HepG2 (cell line): ENCODE measurements around the gene POU6F1. TPM values are rescaled to one million over a fixed set of nuclear protein-coding genes. Genes with fewer than 3 reads are reported as not detected.

Source experiments
- ATRX ChIP-seq: sonication (generic); formaldehyde crosslinking; IDR thresholded peaks from 2 replicates; pipeline ENCODE4 v1.4.0; 2020; ENCODE audit warnings: missing genetic modification reagents, borderline replicate concordance
- CEBPB ChIP-seq: IDR thresholded peaks from 2 replicates; pipeline ENCODE4 v1.6.1; 2011; ENCODE audit warnings: low read depth, low read length, improper control_type of control experiment, borderline replicate concordance
- CENPX ChIP-seq: sonication (generic); formaldehyde crosslinking; IDR thresholded peaks from 2 replicates; pipeline ENCODE4 v1.9.0; 2021; ENCODE audit warnings: mild to moderate bottlenecking, missing genetic modification reagents, moderate library complexity
- ELF4 ChIP-seq: sonication (generic); formaldehyde crosslinking; IDR thresholded peaks from 2 replicates; pipeline ENCODE4 v1.5.0; 2020; ENCODE audit warnings: missing genetic modification reagents, mild to moderate bottlenecking, moderate library complexity, borderline replicate concordance
- FUBP1 ChIP-seq: sonication (generic); formaldehyde crosslinking; IDR thresholded peaks from 2 replicates; pipeline ENCODE4 v1.5.1; 2020; ENCODE audit warnings: missing genetic modification reagents, mild to moderate bottlenecking, borderline replicate concordance
- LCORL ChIP-seq, 2 experiments: fragments of 450-650 bp in 1 of 2; sonication (generic) in 1 of 2; formaldehyde crosslinking in 1 of 2; IDR thresholded peaks; 2 replicates each; pipeline versions ENCODE4 v1.5.0 to v1.6.1; 2017 to 2020; ENCODE audit warnings: antibody characterized with exemption in 1 of 2, missing genetic modification reagents in 1 of 2
- MAX ChIP-seq: IDR thresholded peaks from 2 replicates; pipeline ENCODE4 v1.6.1; 2012; ENCODE audit warnings: inconsistent platforms
- MED1 ChIP-seq: sonication (generic); formaldehyde crosslinking; IDR thresholded peaks from 2 replicates; pipeline ENCODE4 v1.4.0; 2020; ENCODE audit warnings: missing genetic modification reagents
- PAWR ChIP-seq: sonication (generic); formaldehyde crosslinking; IDR thresholded peaks from 2 replicates; pipeline ENCODE4 v1.4.0; 2020; ENCODE audit warnings: missing genetic modification reagents, mild to moderate bottlenecking, borderline replicate concordance
- RXRA ChIP-seq: sonication (generic); formaldehyde crosslinking; IDR thresholded peaks from 2 replicates; pipeline ENCODE4 v1.5.1; 2020; ENCODE audit warnings: missing genetic modification reagents
- SATB2 ChIP-seq: sonication (generic); formaldehyde crosslinking; IDR thresholded peaks from 2 replicates; pipeline ENCODE4 v1.5.0; 2020; ENCODE audit warnings: missing genetic modification reagents
- TRIM24 ChIP-seq: sonication (generic); formaldehyde crosslinking; IDR thresholded peaks from 2 replicates; pipeline ENCODE4 v1.8.0; 2022; ENCODE audit warnings: mild to moderate bottlenecking, missing genetic modification reagents
- ZFP90 ChIP-seq: sonication (generic); formaldehyde crosslinking; IDR thresholded peaks from 2 replicates; pipeline ENCODE4 v1.8.0; 2022; ENCODE audit warnings: missing genetic modification reagents, mild to moderate bottlenecking, inconsistent platforms, borderline replicate concordance
- ZMYM4 ChIP-seq: sonication (generic); formaldehyde crosslinking; IDR thresholded peaks from 2 replicates; pipeline ENCODE4 v1.8.1; 2023; ENCODE audit warnings: mild to moderate bottlenecking, missing genetic modification reagents
- ZNF180 ChIP-seq: sonication (generic); formaldehyde crosslinking; IDR thresholded peaks from 2 replicates; pipeline ENCODE4 v1.4.0; 2020; ENCODE audit warnings: low read depth, missing genetic modification reagents, borderline replicate concordance
- ZNF441 ChIP-seq: sonication (generic); formaldehyde crosslinking; IDR thresholded peaks from 2 replicates; pipeline ENCODE4 v1.7.0; 2021; ENCODE audit warnings: missing genetic modification reagents, borderline replicate concordance
- ZNF619 ChIP-seq: sonication (generic); formaldehyde crosslinking; IDR thresholded peaks from 2 replicates; pipeline ENCODE4 v1.4.0; 2020; ENCODE audit warnings: mild to moderate bottlenecking, missing genetic modification reagents
- ZNF652 ChIP-seq: IDR thresholded peaks from 2 replicates; pipeline ENCODE4 v1.6.1; 2016; ENCODE audit warnings: low read depth, borderline replicate concordance
- polyA plus RNA-seq, 8 experiments: library from polyadenylated mRNA; depleted of rRNA in 3 of 8; stranded (reverse) in 7 of 8; unstranded in 1 of 8; fragments of >200 nt; fragmentation: Illumina TruSeq in 4 of 8; extraction: Trizol in 4 of 8; gene quantifications; 2 replicates each; pipeline versions ENCODE4 v1.2.1 to v1.2.3, GENCODE V29; 2011 to 2016; ENCODE audit warnings: low read depth in 4 of 8, missing spikeins in 1 of 8, mixed read lengths in 1 of 8; ENCODE audit not compliant: insufficient read depth in 1 of 8
- total RNA-seq, 5 experiments: library from RNA; depleted of rRNA; stranded (reverse); fragments of >200 nt; fragmentation: Illumina TruSeq; extraction: Trizol; gene quantifications; 2 replicates each; pipeline ENCODE4 v1.2.3, GENCODE V29; 2016; ENCODE audit warnings: low read depth in 1 of 5
- TF ChIP-seq, protein P1 (sequence below): IDR thresholded peaks from 2 replicates; pipeline ENCODE4 v1.6.1; 2016; ENCODE audit warnings: low read depth, borderline replicate concordance
- TF ChIP-seq, protein P2 (sequence below): sonication (generic); formaldehyde crosslinking; IDR thresholded peaks from 2 replicates; pipeline ENCODE4 v1.8.0; 2022; ENCODE audit warnings: mild to moderate bottlenecking, missing genetic modification reagents; ENCODE audit not compliant: insufficient replicate concordance
- TF ChIP-seq, protein P3 (sequence below): sonication (generic); formaldehyde crosslinking; IDR thresholded peaks from 2 replicates; pipeline ENCODE4 v1.8.1; 2023; ENCODE audit warnings: mild to moderate bottlenecking, inconsistent platforms, moderate library complexity, missing genetic modification reagents, borderline replicate concordance
- TF ChIP-seq, protein P4 (sequence below): sonication (generic); formaldehyde crosslinking; IDR thresholded peaks from 2 replicates; pipeline ENCODE4 v1.8.0; 2022; ENCODE audit warnings: mild to moderate bottlenecking, missing genetic modification reagents, moderate library complexity

POU6F1 gene
- total and polyA plus RNA-seq, 2 of the 13 experiments (the other 11 are each of a cell fraction or from before 2014, with no cell fraction given) = 0.48 to 0.51 TPM

GRCh38 chr12:51238510-51239334 is 20.9 kb upstream of the POU6F1 start, which contains the start of gene DAZAP2 (continued):
- TF ChIP-seq ZMYM4 = peak; percentile 64
- no peak for TF ChIP-seq LCORL (IDR thresholded peaks at IDR 0.05)
- no peak for TF ChIP-seq LCORL (CRISPR knock-in tag; IDR thresholded peaks at IDR 0.05)
- no peak for TF ChIP-seq FUBP1 (CRISPR knock-in tag)
- 0 out of 2 replicates have a peak, but pooled peaks have one; percentile 50 for TF ChIP-seq SATB2 (CRISPR knock-in tag)
- no peak for TF ChIP-seq TRIM24 (CRISPR knock-in tag)
- TF ChIP-seq, protein P1, sequence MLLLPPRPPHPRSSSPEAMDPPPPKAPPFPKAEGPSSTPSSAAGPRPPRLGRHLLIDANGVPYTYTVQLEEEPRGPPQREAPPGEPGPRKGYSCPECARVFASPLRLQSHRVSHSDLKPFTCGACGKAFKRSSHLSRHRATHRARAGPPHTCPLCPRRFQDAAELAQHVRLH (CRISPR knock-in tag) = peak; percentile 39; the same call in 1 of the 2 replicates
- TF ChIP-seq CENPX (CRISPR knock-in tag) = no peak
- no peak for TF ChIP-seq CEBPB
- no peak for TF ChIP-seq ATRX
- peak; percentile 49 for TF ChIP-seq RXRA (CRISPR knock-in tag)
- no peak for TF ChIP-seq PAWR
- peak; percentile 43; the same call in 1 of the 2 replicates for TF ChIP-seq MED1 (CRISPR knock-in tag)
- TF ChIP-seq MAX = no peak; the same call in 1 of the 2 replicates
- no peak for TF ChIP-seq ZNF441 (CRISPR knock-in tag)
- TF ChIP-seq ZFP90 (CRISPR knock-in tag) = peak; percentile 77; the same call in 1 of the 2 replicates
- TF ChIP-seq ELF4 (CRISPR knock-in tag) = peak; percentile 97
- TF ChIP-seq, protein P2, sequence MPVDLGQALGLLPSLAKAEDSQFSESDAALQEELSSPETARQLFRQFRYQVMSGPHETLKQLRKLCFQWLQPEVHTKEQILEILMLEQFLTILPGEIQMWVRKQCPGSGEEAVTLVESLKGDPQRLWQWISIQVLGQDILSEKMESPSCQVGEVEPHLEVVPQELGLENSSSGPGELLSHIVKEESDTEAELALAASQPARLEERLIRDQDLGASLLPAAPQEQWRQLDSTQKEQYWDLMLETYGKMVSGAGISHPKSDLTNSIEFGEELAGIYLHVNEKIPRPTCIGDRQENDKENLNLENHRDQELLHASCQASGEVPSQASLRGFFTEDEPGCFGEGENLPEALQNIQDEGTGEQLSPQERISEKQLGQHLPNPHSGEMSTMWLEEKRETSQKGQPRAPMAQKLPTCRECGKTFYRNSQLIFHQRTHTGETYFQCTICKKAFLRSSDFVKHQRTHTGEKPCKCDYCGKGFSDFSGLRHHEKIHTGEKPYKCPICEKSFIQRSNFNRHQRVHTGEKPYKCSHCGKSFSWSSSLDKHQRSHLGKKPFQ = peak; percentile 78
- no peak; the same call in 1 of the 2 replicates for TF ChIP-seq ZNF619
- TF ChIP-seq, protein P3, sequence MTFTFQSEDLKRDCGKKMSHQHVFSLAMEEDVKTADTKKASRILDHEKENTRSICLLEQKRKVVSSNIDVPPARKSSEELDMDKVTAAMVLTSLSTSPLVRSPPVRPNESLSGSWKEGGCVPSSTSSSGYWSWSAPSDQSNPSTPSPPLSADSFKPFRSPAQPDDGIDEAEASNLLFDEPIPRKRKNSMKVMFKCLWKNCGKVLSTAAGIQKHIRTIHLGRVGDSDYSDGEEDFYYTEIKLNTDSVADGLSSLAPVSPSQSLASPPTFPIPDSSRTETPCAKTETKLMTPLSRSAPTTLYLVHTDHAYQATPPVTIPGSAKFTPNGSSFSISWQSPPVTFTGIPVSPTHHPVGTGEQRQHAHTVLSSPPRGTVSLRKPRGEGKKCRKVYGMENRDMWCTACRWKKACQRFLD (CRISPR knock-in tag) = peak; percentile 74; the same call in 1 of the 2 replicates
- TF ChIP-seq, protein P4, sequence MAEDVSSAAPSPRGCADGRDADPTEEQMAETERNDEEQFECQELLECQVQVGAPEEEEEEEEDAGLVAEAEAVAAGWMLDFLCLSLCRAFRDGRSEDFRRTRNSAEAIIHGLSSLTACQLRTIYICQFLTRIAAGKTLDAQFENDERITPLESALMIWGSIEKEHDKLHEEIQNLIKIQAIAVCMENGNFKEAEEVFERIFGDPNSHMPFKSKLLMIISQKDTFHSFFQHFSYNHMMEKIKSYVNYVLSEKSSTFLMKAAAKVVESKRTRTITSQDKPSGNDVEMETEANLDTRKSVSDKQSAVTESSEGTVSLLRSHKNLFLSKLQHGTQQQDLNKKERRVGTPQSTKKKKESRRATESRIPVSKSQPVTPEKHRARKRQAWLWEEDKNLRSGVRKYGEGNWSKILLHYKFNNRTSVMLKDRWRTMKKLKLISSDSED (CRISPR knock-in tag) = no peak
- peak; percentile 98 for TF ChIP-seq ZNF652 (CRISPR knock-in tag)
- 0 out of 2 replicates have a peak, but pooled peaks have one; percentile 81 for TF ChIP-seq ZNF180 (CRISPR knock-in tag)
